Colonic mucosa (tissue), 4 donors: ENCODE measurements around the gene CFHR2. TPM values are rescaled to one million over a fixed set of nuclear protein-coding genes. Genes with fewer than 3 reads are reported as not detected.

Experiments
- DNase-seq: peaks from one replicate; pipeline ENCODE4 v3.0.0-alpha.2; 2020
- H3K27ac ChIP-seq: fragments of 200-600 bp; one replicate; pipeline ENCODE4 v1.8.0; 2021
- H3K27me3 ChIP-seq: fragments of 200-600 bp; one replicate; pipeline ENCODE4 v1.8.0; 2021
- H3K36me3 ChIP-seq: fragments of 200-600 bp; one replicate; pipeline ENCODE4 v1.8.0; 2021
- H3K4me1 ChIP-seq: fragments of 200-600 bp; one replicate; pipeline ENCODE4 v1.8.0; 2021; ENCODE audit warnings: mild to moderate bottlenecking
- H3K4me3 ChIP-seq: fragments of 200-600 bp; one replicate; pipeline ENCODE4 v1.8.0; 2021
- H3K9ac ChIP-seq, 2 donors: one replicate each; pipeline ENCODE4 v1.7.0; 2013; ENCODE audit warnings: control low read depth in 2 of 2, low read depth in 2 of 2, low read length in 2 of 2
- H3K9me3 ChIP-seq: fragments of 200-600 bp; one replicate; pipeline ENCODE4 v1.8.0; 2021
- intact Hi-C: fragments of 100-400 bp; cut with DNase I; formaldehyde crosslinking; loops from one replicate; pipeline ENCODE4 v1.14.1; 2022
- total RNA-seq, 2 donors: library from RNA; stranded (reverse); fragmentation: NEBNext Ultra II Directional in 1 of 2; extraction: Animal tissue kit (Norgen Biotek cat#: 25700) in 1 of 2; gene quantifications; one replicate each; pipeline ENCODE4 v1.2.1, GENCODE V29; 2021
- TF ChIP-seq, protein P1 (sequence below): fragments of 200-600 bp; IDR thresholded peaks from one replicate; pipeline ENCODE4 v1.8.0; 2022; ENCODE audit warnings: antibody characterized with exemption, mild to moderate bottlenecking
- donor health status: healthy.
- donor health status: DM: no; HTN: no; CAD: no.
- donor health status: DM: no; HTN: no; CAD: no.

CFHR2 gene
- total RNA-seq, 2 donors from 2014 or later: 0.27 TPM; not detected in 1

DNA sequence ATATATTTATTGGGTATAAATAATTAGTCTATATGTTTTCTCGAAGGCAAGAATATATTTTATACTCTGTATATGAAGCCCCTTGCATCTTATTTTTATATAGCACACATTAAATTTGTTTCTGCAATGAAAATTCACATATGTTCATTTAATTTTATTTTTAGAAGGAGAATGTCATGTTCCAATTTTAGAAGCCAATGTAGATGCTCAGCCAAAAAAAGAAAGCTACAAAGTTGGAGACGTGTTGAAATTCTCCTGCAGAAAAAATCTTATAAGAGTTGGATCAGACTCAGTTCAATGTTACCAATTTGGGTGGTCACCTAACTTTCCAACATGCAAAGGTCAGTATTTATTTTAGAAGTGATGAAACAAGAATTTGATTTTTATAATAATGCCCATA, 50.4 kb downstream of the CFHR2 start:
- TF ChIP-seq, protein P1, sequence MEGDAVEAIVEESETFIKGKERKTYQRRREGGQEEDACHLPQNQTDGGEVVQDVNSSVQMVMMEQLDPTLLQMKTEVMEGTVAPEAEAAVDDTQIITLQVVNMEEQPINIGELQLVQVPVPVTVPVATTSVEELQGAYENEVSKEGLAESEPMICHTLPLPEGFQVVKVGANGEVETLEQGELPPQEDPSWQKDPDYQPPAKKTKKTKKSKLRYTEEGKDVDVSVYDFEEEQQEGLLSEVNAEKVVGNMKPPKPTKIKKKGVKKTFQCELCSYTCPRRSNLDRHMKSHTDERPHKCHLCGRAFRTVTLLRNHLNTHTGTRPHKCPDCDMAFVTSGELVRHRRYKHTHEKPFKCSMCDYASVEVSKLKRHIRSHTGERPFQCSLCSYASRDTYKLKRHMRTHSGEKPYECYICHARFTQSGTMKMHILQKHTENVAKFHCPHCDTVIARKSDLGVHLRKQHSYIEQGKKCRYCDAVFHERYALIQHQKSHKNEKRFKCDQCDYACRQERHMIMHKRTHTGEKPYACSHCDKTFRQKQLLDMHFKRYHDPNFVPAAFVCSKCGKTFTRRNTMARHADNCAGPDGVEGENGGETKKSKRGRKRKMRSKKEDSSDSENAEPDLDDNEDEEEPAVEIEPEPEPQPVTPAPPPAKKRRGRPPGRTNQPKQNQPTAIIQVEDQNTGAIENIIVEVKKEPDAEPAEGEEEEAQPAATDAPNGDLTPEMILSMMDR: no peak
- Histone ChIP-seq H3K9ac (no peak overlapping the region), H3K9me3 (no peaks in the 10 kb centered on the region), H3K36me3 (no peaks in the 10 kb centered on the region), H3K27me3 (no peaks in the 10 kb centered on the region), H3K4me3 (no peak overlapping the region), H3K4me1 (no peaks in the 10 kb centered on the region), H3K27ac (no peak overlapping the region)
- intact Hi-C loops: no loop called here
- no peak for DNase-seq

DNA sequence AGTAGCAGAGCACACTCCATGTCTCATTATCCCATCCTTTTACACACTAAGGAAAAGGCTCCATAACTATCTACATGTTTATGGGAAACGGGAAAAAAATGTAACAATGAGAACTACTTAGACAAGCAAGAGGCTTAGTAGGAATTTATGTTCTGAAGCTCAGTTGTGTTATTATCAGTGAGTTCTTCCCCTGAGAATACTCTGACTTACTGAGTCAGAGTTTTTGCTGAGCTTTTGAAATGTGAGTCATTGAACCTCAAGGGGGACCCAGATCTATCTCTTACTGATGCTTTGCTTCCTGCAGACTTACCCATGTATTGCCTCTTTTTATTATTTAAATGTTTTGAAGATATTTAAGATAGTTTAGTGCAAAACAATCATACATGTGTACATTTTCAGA, 53.9 kb downstream of the CFHR2 start:
- intact Hi-C loops: no loop called here

DNA sequence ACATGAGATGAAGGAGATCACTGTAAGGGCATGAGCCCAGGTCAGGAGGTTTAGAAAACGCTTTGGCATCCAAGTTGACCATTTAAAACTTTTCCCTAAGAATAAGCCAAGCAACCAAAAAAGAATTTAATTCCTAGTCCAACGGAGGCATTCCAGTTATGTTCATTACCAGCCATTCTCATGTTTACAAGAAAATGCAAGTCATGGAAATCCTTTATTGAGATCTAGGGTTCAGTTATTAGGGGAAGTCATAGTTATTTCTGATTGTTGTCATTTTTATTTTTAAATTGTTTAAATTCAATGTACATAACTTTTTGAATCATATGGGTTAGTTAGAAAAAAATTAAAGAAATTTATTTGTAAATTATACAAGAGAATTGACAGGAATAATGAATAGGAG, 58.3 kb downstream of the CFHR2 start:
- no peak overlapping the region for H3K4me3 ChIP-seq
- no peaks in the 10 kb centered on the region for H3K27me3 ChIP-seq
- H3K9me3 ChIP-seq: no peaks in the 10 kb centered on the region
- H3K9ac ChIP-seq: no peak overlapping the region
- DNase-seq: no peak
- no peaks in the 10 kb centered on the region for H3K4me1 ChIP-seq
- H3K36me3 ChIP-seq: no peaks in the 10 kb centered on the region
- intact Hi-C loops: no loop called here
- H3K27ac ChIP-seq: no peak overlapping the region
- TF ChIP-seq, protein P1: no peak

More for the DNA sequence above, 53.9 kb downstream of the CFHR2 start:
- no peaks in the 10 kb centered on the region for H3K4me1 ChIP-seq
- H3K27ac ChIP-seq: no peak overlapping the region
- no peaks in the 10 kb centered on the region for H3K36me3 ChIP-seq
- DNase-seq: no peak
- TF ChIP-seq, protein P1: no peak
- no peaks in the 10 kb centered on the region for H3K27me3 ChIP-seq
- no peak overlapping the region for H3K9ac ChIP-seq
- H3K9me3 ChIP-seq: no peaks in the 10 kb centered on the region
- H3K4me3 ChIP-seq: no peak overlapping the region

DNA sequence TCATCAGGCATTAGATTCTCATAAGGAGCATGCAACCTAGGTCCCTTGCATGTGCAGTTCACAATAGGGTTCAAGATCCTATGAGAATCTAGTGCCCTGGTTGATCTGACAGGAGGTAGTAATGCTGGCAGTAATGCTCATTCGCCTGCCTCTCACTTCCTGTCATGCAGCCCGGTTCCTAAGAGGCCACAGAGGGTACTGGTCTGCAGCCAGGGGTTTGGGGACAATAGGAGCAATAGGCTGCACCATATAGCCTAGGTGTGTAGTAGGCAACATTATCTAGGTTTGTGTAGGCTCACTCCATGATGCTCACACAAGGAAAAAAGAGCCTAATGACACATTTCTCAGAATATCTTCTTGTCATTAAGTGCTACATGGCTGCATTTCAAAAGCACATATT, 59.6 kb downstream of the CFHR2 start:
- no peak overlapping the region for H3K4me3 ChIP-seq
- no peaks in the 10 kb centered on the region for H3K27me3 ChIP-seq
- DNase-seq: no peak
- no peak overlapping the region for H3K27ac ChIP-seq
- TF ChIP-seq, protein P1: no peak
- H3K36me3 ChIP-seq: no peaks in the 10 kb centered on the region
- intact Hi-C loops: no loop called here
- no peaks in the 10 kb centered on the region for H3K9me3 ChIP-seq
- no peaks in the 10 kb centered on the region for H3K4me1 ChIP-seq
- no peak overlapping the region for H3K9ac ChIP-seq

DNA sequence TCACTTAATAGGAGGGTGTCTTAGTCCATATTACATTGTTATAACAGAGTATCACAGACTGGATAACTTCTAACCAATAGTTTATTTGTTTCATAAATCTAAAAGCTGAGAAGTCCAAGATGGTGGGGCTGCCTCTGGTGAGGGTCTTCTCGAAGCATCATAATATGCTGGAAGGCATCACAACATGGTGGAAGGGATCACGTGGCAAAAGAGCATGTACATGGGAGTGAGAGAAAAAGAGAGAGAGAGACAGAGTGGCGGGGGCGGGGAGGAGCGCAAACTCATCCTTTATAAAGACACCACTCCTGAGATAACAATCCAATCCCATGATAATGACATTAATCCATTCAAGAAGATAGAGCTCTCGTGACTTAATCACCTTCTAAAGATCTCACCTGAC, 65.3 kb downstream of the CFHR2 start:
- intact Hi-C loops: no loop called here
- H3K4me1 ChIP-seq: no peaks in the 10 kb centered on the region
- no peak overlapping the region for H3K27ac ChIP-seq
- H3K9ac ChIP-seq: no peak overlapping the region
- H3K27me3 ChIP-seq: no peaks in the 10 kb centered on the region
- no peak overlapping the region for H3K4me3 ChIP-seq
- DNase-seq: no peak
- TF ChIP-seq, protein P1: no peak
- no peaks in the 10 kb centered on the region for H3K36me3 ChIP-seq
- H3K9me3 ChIP-seq: no peaks in the 10 kb centered on the region

Other genes starting within 250 kb of the CFHR2 start
- gene CFHR3, start 168.9 kb upstream of the CFHR2 start, total RNA-seq: under 1 TPM in 1 of 2 donors, not detected in 1; 0.15 TPM
- under 1 TPM; 0.32 to 0.57 TPM for gene CFHR1, start 124.0 kb upstream of the CFHR2 start, total RNA-seq
- not detected for gene CFHR4, start 55.7 kb upstream of the CFHR2 start, total RNA-seq
- not detected for gene CFHR5, start 33.8 kb downstream of the CFHR2 start, total RNA-seq
- gene F13B, start 123.5 kb downstream of the CFHR2 start, total RNA-seq: not detected
- gene ASPM, start 202.9 kb downstream of the CFHR2 start, total RNA-seq: 10 to 100 TPM in 1 of 2 donors, 1 to 10 TPM in 1; 9.1 to 20.1 TPM